HG02623 (cell line): ENCODE results near the gene BRCA1.
"Not testable (repeated sequence)": the region's sequence is repeated elsewhere in the genome, so short reads cannot be mapped to it uniquely, and the experiment has no call there.

Experiments
- ATAC-seq: cut with Tn5 transposase; IDR thresholded peaks from one replicate; pipeline ENCODE4 v1.9.1; 2021; ENCODE audit warnings: moderate library complexity; ENCODE audit not compliant: unreplicated experiment

BRCA1 gene

DNA sequence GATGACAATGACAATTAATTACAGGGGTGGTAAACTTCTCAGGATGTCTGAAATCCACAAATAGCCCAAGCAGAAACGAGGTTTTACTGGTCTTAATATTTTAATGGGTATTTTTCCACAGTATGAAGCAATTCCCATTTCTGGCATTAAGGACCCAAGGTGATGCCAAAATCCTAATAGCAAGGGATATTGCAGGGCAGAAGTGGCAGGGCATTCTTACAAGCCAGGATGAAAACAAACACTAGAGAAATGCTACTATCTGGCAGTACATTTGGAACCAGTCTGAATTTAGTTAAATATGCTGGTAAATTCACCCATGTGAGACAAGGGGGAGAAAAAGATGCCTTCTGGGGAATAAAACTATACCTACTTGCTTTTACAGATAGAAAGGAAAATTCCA, 54.9 kb downstream of the BRCA1 start:
- ATAC-seq, result no peak

GRCh38 chr17:43069368-43069898, 55.7 kb downstream of the BRCA1 start:
- ATAC-seq, result no peak

DNA sequence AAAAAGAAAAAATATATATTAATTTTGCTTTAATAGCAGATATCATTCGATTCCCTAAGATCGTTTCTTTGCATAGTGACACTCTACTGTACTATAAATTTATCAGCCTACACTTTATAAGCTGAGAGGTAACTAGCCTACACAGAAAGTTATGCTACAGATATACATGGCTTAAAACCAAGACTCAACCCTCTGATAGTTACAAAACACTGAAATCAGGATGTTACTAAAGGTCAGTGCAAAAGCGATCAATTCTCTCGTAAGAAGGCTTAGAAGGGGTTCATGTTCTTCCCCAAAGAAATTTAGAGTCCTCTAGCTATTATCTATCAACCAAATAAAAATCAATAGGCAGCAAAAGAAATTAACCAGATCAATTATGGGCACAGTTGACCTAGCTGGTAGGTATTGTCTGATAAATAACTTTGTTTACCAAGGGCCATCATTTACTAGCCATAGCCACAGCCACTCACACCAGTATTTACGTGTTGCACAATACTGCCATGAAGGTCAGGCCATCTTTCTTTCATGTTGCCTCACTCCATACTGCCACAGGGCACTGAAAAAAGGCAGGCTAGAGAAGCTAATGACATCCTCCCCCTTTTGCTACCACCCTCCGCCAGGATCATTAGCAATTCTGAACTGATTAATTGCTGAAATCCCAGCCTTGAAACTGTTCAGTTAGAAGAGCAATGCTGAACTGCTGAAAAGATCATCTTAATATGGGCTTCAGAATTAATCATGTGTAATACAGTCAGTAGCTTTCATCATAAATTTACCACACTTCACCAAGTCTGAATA, 56.4 kb downstream of the BRCA1 start:
- no peak for ATAC-seq

DNA sequence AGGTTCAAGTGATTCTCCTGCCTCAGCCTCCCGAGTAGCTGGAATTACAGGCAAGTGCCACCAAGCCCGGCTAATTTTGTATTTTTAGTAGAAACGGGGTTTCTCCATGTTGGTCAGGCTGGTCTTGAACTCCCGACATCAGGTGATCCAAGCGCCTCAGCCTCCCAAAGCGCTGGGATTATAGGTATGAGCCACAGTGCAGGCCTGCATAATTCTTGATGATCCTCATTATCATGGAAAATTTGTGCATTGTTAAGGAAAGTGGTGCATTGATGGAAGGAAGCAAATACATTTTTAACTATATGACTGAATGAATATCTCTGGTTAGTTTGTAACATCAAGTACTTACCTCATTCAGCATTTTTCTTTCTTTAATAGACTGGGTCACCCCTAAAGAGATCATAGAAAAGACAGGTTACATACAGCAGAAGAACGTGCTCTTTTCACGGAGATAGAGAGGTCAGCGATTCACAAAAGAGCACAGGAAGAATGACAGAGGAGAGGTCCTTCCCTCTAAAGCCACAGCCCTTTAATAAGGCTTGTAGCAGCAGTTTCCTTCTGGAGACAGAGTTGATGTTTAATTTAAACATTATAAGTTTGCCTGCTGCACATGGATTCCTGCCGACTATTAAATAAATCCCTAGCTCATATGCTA, 62.1 kb downstream of the BRCA1 start:
- no peak for ATAC-seq

DNA sequence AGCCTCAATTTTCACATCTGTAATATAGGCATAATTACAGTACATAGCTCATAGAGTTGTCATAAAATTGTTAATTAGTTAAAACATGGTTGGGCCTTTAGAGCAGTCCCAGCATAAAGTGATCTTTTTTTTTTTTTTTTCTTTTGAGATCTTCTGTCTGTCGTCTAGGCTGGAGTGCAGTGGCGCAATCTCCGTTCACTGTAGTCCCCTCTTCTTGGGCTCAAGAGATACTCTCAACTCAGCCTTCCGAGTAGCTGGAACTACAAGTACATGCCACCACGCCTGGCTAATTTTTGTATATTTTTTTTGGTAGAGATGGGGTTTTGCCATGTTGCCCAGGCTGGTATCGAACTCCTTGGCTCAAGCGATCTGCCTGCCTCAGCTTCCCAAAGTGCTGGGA, 69.1 kb downstream of the BRCA1 start:
- no peak for ATAC-seq

DNA sequence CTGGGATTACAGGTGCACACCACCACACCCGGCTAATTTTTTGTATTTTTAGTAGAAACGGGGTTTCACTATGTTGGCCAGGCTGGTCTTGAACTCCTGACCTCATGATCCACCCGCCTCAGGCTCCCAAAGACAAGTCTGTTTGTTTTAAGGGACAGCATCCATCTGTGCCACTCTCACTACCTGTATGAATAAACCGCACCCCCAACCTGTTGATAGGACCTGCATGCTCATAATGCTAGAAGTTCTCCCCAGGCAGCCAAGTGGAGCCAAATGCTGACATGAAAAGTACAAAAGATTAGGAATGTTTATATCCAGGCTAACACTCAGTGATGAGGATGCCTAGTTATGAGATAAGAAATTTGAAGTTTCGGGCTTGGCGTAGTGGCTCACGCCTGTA, 72.2 kb downstream of the BRCA1 start:
- ATAC-seq, result not testable (repeated sequence)

DNA sequence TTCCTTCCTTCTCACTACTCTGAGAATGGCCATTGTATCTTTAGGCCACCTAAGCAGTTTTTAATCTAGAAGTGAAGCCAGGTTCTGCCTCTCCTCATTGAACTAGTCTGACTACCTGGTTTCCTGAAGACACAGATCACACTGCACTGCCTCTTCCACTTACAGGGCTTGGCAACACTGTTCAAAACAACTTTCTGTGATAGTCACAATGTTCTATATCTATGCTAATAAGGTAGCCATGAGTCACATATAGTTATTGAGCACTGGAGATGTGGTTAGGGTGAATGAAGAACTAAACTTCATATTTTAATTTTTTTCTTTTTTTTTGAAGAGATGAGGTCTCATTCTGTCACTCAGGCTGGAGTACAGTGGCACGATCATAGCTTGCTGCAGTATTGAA, 73.2 kb downstream of the BRCA1 start:
- ATAC-seq, result no peak

- ATAC-seq, result no peak
Measured at GRCh38 chr17:43044024-43044423, 81.1 kb downstream of the BRCA1 start.

GRCh38 chr17:43043307-43043706, 81.9 kb downstream of the BRCA1 start:
- ATAC-seq, result no peak

- no peak for ATAC-seq
Measured at GRCh38 chr17:43042025-43042628, 83.0 kb downstream of the BRCA1 start.

GRCh38 chr17:43040655-43041054, 84.5 kb downstream of the BRCA1 start:
- ATAC-seq, result no peak

GRCh38 chr17:43039646-43040045, 85.5 kb downstream of the BRCA1 start:
- no peak for ATAC-seq

GRCh38 chr17:43034894-43035293, 90.3 kb downstream of the BRCA1 start:
- no peak for ATAC-seq

GRCh38 chr17:43033948-43034881, 90.9 kb downstream of the BRCA1 start:
- no peak for ATAC-seq

DNA sequence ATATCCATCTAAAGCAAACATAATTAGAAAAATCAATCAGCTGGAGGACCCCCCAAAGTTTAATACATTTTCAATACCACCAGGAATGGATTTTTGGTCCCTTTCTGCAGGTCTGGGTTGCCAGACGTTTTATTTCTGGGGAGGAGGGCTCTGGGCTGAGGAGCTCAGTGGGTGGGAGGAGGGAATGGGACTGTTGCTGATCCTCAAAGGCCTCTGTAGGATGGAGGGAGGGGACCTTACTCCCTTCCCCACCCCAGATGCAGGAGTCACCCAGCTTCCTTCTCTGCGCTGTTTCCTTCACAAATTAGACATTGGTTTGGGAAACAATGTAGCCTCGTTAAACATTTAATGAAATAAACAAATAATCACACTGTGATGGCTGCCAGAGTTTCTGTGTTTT, 93.5 kb downstream of the BRCA1 start:
- no peak for ATAC-seq

DNA sequence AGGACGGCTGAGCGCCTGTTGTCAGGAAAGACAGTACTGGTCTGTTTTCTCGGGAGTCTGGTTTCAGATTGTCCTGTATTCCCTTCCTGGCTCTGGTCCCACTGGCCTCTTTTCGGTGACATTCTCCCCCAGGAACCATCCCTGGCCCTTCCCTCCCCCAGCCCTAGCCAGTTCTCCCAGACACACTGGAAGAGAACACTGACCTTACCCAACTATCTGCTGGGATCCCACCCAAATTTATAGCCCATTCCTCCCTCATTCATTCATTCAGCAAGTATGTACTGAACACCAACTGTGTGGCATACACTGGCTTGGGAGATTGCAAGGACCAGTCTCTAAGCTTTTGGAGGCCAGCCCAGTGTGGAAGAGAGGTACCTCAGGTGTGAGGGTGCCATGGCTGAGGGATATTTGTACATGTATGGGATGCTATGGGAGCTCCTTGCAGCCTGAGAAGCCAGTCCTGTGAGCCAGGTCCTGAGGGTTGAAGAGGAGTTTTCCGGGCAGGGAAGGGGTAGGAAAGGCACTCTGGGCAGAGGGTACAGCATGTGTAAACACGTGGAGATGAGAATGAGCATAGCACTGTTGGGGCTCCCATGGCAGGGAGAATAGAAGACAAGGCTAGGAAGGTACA, 94.9 kb downstream of the BRCA1 start:
- no peak for ATAC-seq

- no peak for ATAC-seq
Measured at GRCh38 chr17:43028221-43028861, 96.8 kb downstream of the BRCA1 start.

GRCh38 chr17:43027091-43028032, 97.8 kb downstream of the BRCA1 start:
- no peak for ATAC-seq

DNA sequence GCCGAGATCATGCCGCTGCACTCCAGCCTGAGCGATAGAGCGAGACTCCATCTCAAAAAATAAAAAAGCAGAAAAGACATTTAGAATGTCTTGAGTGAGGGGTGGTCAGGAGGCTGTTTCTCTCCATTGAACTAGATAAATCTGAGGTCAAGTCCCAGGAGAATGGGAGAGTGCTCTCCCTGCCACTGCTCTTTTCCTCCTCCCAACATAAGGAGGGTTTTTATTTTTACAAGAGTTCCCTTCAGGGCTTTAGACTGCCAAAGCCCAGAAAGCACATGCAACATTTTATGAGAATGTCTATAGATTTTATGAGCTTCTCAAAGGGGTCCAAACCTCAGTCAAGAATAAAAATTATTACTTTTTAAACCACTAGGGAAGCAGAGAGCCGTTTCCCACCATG, 98.6 kb downstream of the BRCA1 start:
- ATAC-seq, result no peak
